Natural killer cell (primary cell): Measurements from ENCODE around the gene C1orf226. TPM values are rescaled to one million over a fixed set of nuclear protein-coding genes. Genes with fewer than 3 reads are reported as not detected.

Experiments used
- ATAC-seq, 3 donors: fragments of 150-1000 bp in 2 of 3; fragments of 200-7000 bp in 1 of 3; cut with Tn5 transposase; 1 replicate in 1 of 3; 2 replicates in 2 of 3; pipeline ENCODE4 v1.10.0; 2021; ENCODE audit warnings: mild to moderate bottlenecking in 2 of 3, moderate library complexity in 2 of 3
- DNase-seq, 2 donors: peaks; one replicate each; pipeline versions ENCODE4 v3.0.0 to v3.0.0-alpha.2; 2013 to 2021; ENCODE audit warnings: mixed read lengths in 1 of 2
- H3K27ac ChIP-seq: one replicate; pipeline ENCODE4 v1.5.1; 2013; ENCODE audit warnings: mild to moderate bottlenecking, low read length
- H3K27me3 ChIP-seq: one replicate; pipeline ENCODE4 v1.6.1; 2013; ENCODE audit warnings: low read length; ENCODE audit not compliant: control insufficient read depth, insufficient read depth
- H3K36me3 ChIP-seq: one replicate; pipeline ENCODE4 v1.6.1; 2013; ENCODE audit warnings: low read length; ENCODE audit not compliant: control insufficient read depth, insufficient read depth
- H3K4me1 ChIP-seq: one replicate; pipeline ENCODE4 v1.6.1; 2013; ENCODE audit warnings: low read length; ENCODE audit not compliant: control insufficient read depth, insufficient read depth
- H3K4me3 ChIP-seq: one replicate; pipeline ENCODE4 v1.5.1; 2013; ENCODE audit warnings: low read length
- H3K9me3 ChIP-seq: one replicate; pipeline ENCODE4 v1.6.1; 2013; ENCODE audit warnings: low read length; ENCODE audit not compliant: control insufficient read depth, insufficient read depth
- H3K27ac Mint-ChIP-seq, 2 donors: one replicate each; pipeline ENCODE4 v1.8.0; 2022; ENCODE audit warnings: mild to moderate bottlenecking in 2 of 2, mixed read lengths in 2 of 2, moderate library complexity in 1 of 2
- H3K27me3 Mint-ChIP-seq, 2 donors: one replicate each; pipeline ENCODE4 v1.8.0; 2022; ENCODE audit warnings: low read depth in 2 of 2, mixed read lengths in 2 of 2
- H3K36me3 Mint-ChIP-seq: one replicate; pipeline ENCODE4 v1.8.0; 2022; ENCODE audit warnings: mixed read lengths
- H3K4me1 Mint-ChIP-seq, 2 donors: one replicate each; pipeline ENCODE4 v1.8.0; 2022; ENCODE audit warnings: mixed read lengths in 2 of 2
- H3K4me3 Mint-ChIP-seq: one replicate; pipeline ENCODE4 v1.8.0; 2022; ENCODE audit warnings: mild to moderate bottlenecking, moderate library complexity, mixed read lengths
- H3K9me3 Mint-ChIP-seq, 2 donors: one replicate each; pipeline ENCODE4 v1.8.0; 2022; ENCODE audit warnings: mixed read lengths in 2 of 2
- WGBS: methylation state at CpG from one replicate; pipeline ENCODE4 v1.1.7; 2013; ENCODE audit warnings: missing lambda C conversion rate; ENCODE audit not compliant: insufficient coverage; 5-methylcytosine and 5-hydroxymethylcytosine counted together
- intact Hi-C: fragments of 100-400 bp; cut with micrococcal nuclease; formaldehyde crosslinking; loops from one replicate; pipeline ENCODE4 v1.14.2; 2022
- total RNA-seq, 4 donors: library from RNA; stranded (reverse); fragments of 120-200 nt in 1 of 4; gene quantifications; one replicate each; pipeline versions ENCODE4 v1.2.3 to v1.2.4, GENCODE V29; 2013 to 2022
- TF ChIP-seq, protein P1 (sequence below): fragments of 200-600 bp; IDR thresholded peaks from one replicate; pipeline ENCODE4 v1.8.0; 2022; ENCODE audit warnings: antibody characterized with exemption

C1orf226 gene
- total RNA-seq, 3 donors from 2014 or later (not counting 1 experiment from before 2014, with no cell fraction given) = 0.09 to 0.34 (median 0.13) TPM

DNA sequence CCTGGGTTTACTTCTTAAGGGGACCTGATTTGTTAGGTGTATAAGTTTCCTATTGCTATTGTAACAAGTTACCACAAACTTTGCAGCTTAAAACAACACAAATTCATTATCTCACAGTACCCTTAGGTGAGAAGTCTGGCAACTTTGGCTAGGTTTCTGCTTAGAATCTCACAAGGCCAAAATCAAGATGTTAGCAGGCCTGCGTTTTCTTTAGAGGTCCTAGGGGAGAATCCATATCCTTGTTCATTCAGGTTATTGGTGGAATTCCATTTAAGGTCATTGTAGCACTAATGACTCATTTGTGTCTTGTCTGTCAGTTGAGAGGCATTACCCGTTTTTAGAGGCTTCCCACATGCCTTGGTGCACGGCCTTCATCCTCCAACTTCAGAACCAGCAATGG lies 38.6 kb downstream of the C1orf226 start:
- peak; percentile 61 to 76 (median 68) for ATAC-seq
- no peaks in the 10 kb centered on the region for H3K9me3 Mint-ChIP-seq
- intact Hi-C loops = loop anchor here (2.0 kb wide), 1 partner anchor 13 kb away; no protein-coding TSS in a partner anchor
- no peaks in the 10 kb centered on the region for H3K36me3 Mint-ChIP-seq
- no peak for DNase-seq
- H3K4me3 ChIP-seq = no peak overlapping the region
- peak overlapping the region; percentile 88 to 91 for H3K27ac Mint-ChIP-seq
- H3K4me3 Mint-ChIP-seq = peak overlapping the region; percentile 75
- TF ChIP-seq, protein P1, sequence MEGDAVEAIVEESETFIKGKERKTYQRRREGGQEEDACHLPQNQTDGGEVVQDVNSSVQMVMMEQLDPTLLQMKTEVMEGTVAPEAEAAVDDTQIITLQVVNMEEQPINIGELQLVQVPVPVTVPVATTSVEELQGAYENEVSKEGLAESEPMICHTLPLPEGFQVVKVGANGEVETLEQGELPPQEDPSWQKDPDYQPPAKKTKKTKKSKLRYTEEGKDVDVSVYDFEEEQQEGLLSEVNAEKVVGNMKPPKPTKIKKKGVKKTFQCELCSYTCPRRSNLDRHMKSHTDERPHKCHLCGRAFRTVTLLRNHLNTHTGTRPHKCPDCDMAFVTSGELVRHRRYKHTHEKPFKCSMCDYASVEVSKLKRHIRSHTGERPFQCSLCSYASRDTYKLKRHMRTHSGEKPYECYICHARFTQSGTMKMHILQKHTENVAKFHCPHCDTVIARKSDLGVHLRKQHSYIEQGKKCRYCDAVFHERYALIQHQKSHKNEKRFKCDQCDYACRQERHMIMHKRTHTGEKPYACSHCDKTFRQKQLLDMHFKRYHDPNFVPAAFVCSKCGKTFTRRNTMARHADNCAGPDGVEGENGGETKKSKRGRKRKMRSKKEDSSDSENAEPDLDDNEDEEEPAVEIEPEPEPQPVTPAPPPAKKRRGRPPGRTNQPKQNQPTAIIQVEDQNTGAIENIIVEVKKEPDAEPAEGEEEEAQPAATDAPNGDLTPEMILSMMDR = no peak
- peaks cover 63 to 73% of the 10 kb centered on the region in 2 donors for H3K4me1 Mint-ChIP-seq
- H3K9me3 ChIP-seq = no peaks in the 10 kb centered on the region
- no peaks in the 10 kb centered on the region for H3K27me3 ChIP-seq
- peak overlapping the region; percentile 68 for H3K27ac ChIP-seq
- peaks cover 29% of the 10 kb centered on the region for H3K4me1 ChIP-seq
- no peaks in the 10 kb centered on the region for H3K27me3 Mint-ChIP-seq
- H3K36me3 ChIP-seq = no peaks in the 10 kb centered on the region
- 34% methylated on average over 3 of the region's 3 CpGs for WGBS

DNA sequence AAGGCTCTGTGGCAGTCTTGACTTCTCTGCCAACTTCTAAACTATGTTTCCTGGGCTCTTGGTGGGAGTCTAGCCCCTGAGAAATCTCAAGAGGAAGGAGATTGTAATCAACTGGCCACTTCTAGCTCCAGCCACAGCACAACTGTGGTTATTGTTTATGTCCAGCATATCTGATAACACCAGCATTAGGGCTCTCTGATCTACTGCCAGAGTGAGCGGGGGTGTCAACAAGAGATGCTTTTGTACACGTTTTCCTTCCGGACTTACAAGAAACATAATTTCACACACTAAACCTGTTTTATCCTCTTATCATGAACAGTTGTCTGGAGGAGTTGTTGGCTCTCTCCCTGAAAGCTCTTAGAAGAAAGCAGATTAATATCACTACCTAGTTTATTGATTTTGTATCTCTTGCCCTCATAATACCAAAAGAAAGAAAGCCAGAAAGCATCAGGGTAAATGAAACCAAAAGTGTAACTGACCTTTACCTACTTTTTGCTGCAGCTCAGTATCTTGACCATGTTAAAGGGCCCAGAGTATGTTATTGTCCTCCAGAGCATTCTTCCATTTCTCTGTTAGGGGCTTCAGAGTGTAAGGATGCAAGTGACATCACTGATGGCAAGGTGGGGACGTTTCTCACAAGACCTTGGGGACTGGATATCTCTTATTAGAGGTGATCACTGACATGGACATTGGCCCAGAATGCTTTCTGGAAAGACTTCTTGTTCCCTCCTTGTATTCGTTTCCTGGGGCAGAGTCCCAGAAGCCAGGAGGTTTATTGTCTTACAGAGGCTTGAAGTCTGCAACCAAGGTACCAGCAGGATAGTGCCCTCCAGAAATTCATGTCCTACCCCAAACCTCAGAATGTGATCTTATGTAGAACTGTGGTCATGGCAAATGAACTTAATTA lies 40.0 kb downstream of the C1orf226 start:
- Histone ChIP-seq H3K4me3 (no peak overlapping the region), H3K27ac (peak overlapping the region; percentile 68), H3K36me3 (no peaks in the 10 kb centered on the region), H3K4me1 (peaks cover 29% of the 10 kb centered on the region), H3K27me3 (no peaks in the 10 kb centered on the region), H3K9me3 (no peaks in the 10 kb centered on the region)
- Mint-ChIP-seq H3K4me3 (peak overlapping the region; percentile 75), H3K27me3 (no peaks in the 10 kb centered on the region), H3K36me3 (no peaks in the 10 kb centered on the region), H3K27ac (peak overlapping the region; percentile 88 to 91), H3K4me1 (peaks cover 50 to 59% of the 10 kb centered on the region in 2 donors), H3K9me3 (no peaks in the 10 kb centered on the region)
- peak; percentile 33 to 57 (median 47) for ATAC-seq
- 48% methylated on average over 2 of the region's 5 CpGs for WGBS
- TF ChIP-seq, protein P1 = no peak
- intact Hi-C loops = loop anchor here (1.0 to 2.0 kb wide), 2 partner anchors 9 to 15 kb away; partner anchors contain the start of gene SH2D1B
- no peak for DNase-seq

DNA sequence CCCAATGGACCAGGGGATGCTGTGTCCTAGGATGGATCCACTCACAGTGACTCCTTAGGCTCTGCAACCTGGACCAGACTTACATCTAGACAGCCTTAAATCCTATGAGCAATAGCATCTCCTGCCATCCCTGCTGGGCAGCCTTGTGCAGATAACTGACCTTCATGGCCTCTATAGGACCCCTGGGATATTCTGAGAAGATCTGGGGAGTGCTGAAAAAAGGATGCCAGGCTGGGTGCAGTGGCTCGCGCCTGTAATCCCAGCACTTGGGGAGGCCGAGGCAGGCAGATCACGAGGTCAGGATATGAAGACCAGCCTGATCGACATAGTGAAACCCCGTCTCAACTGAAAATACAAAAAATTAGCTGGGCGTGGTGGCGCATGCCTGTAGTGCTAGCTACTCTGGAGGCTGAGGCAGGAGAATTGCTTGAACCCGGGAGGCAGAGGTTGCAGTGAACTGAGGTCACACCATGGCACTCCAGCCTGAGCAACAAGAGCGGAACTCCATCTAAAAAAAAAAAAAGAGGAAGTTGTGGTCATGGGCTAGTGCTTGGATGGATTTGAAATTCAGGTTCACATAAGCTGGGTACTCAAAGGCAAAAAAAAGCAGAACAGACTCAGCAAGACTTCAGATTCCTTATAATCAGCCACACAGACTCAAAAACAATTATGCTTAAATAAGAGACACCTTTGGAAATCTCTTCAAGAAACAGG lies 41.3 kb downstream of the C1orf226 start:
- peak overlapping the region; percentile 88 to 91 for H3K27ac Mint-ChIP-seq
- H3K27me3 Mint-ChIP-seq = no peaks in the 10 kb centered on the region
- Histone ChIP-seq H3K4me3 (no peak overlapping the region), H3K9me3 (no peaks in the 10 kb centered on the region), H3K27me3 (no peaks in the 10 kb centered on the region), H3K4me1 (peaks cover 29% of the 10 kb centered on the region), H3K36me3 (no peaks in the 10 kb centered on the region), H3K27ac (peak overlapping the region; percentile 68)
- ATAC-seq (no peak), DNase-seq (no peak)
- TF ChIP-seq, protein P1 = no peak
- intact Hi-C loops = no loop called here
- no peaks in the 10 kb centered on the region for H3K9me3 Mint-ChIP-seq
- 72% methylated on average over 10 of the region's 10 CpGs for WGBS
- peaks cover 39 to 46% of the 10 kb centered on the region in 2 donors for H3K4me1 Mint-ChIP-seq
- no peaks in the 10 kb centered on the region for H3K36me3 Mint-ChIP-seq
- no peak overlapping the region for H3K4me3 Mint-ChIP-seq
